Kidney capillary endothelial cell (primary cell): ENCODE data around the gene MAT1A.
"Not testable (repeated sequence)": the region's sequence is repeated elsewhere in the genome, so short reads cannot be mapped to it uniquely, and the experiment has no call there.

ENCODE experiments used
- DNase-seq: peaks from one replicate; pipeline ENCODE4 v3.0.0-alpha.2; 2018; ENCODE audit warnings: low spot score

Gene MAT1A

GRCh38 chr10:80264081-80265056 lies 25.1 kb downstream of the MAT1A start:
- no peak for DNase-seq

- DNase-seq = no peak
Observed at GRCh38 chr10:80261316-80262030, 28.0 kb downstream of the MAT1A start.

GRCh38 chr10:80260295-80261243 lies 28.9 kb downstream of the MAT1A start:
- DNase-seq = peak; percentile 15

GRCh38 chr10:80259405-80259871 lies 30.0 kb downstream of the MAT1A start:
- no peak for DNase-seq

GRCh38 chr10:80256798-80257197 lies 32.7 kb downstream of the MAT1A start:
- DNase-seq = not testable (repeated sequence)

- DNase-seq = not testable (repeated sequence)
Observed at GRCh38 chr10:80254726-80255125, 34.7 kb downstream of the MAT1A start.

- DNase-seq = not testable (repeated sequence)
Observed at GRCh38 chr10:80253963-80254271, 35.5 kb downstream of the MAT1A start.

- no peak for DNase-seq
Observed at GRCh38 chr10:80253266-80253962, 36.0 kb downstream of the MAT1A start.

- no peak for DNase-seq
Observed at GRCh38 chr10:80252296-80252887, 37.1 kb downstream of the MAT1A start.

- not testable (repeated sequence) for DNase-seq
Observed at GRCh38 chr10:80251703-80252280, 37.7 kb downstream of the MAT1A start.

GRCh38 chr10:80250399-80250798 lies 39.1 kb downstream of the MAT1A start:
- not testable (repeated sequence) for DNase-seq

GRCh38 chr10:80249906-80250305 lies 39.6 kb downstream of the MAT1A start:
- not testable (repeated sequence) for DNase-seq

GRCh38 chr10:80247611-80248010 lies 41.8 kb downstream of the MAT1A start:
- DNase-seq = not testable (repeated sequence)

GRCh38 chr10:80244371-80244770 lies 45.1 kb downstream of the MAT1A start:
- DNase-seq = not testable (repeated sequence)

GRCh38 chr10:80242341-80242740 lies 47.1 kb downstream of the MAT1A start:
- not testable (repeated sequence) for DNase-seq

GRCh38 chr10:80236457-80236856 lies 53.0 kb downstream of the MAT1A start:
- not testable (repeated sequence) for DNase-seq

GRCh38 chr10:80234331-80235235 lies 54.9 kb downstream of the MAT1A start:
- DNase-seq = not testable (repeated sequence)

GRCh38 chr10:80233871-80234270 lies 55.6 kb downstream of the MAT1A start:
- not testable (repeated sequence) for DNase-seq

- DNase-seq = not testable (repeated sequence)
Observed at GRCh38 chr10:80226723-80227122, 62.7 kb downstream of the MAT1A start.
